Esophagus squamous epithelium (tissue), 5 donors: ENCODE results near the gene COL5A2. TPM values are rescaled to one million over a fixed set of nuclear protein-coding genes. Genes with fewer than 3 reads are reported as not detected.
A peak's percentile ranks its signal among the peaks of the same experiment; 100 is the strongest.

Experiments used
- DNase-seq: peaks from one replicate; lab custom pipeline; 2025; lab: John Stamatoyannopoulos, UW
- H3K27ac ChIP-seq, 4 donors: fragments of 200-600 bp; sonication (generic); one replicate each; pipeline ENCODE4 v1.5.1; 2016 to 2019; ENCODE audit warnings: mild to moderate bottlenecking in 1 of 4
- H3K27me3 ChIP-seq, 4 donors: fragments of 200-600 bp; sonication (generic); 1 replicate in 3 of 4; 2 replicates in 1 of 4; pipeline versions ENCODE4 v1.5.1 to v1.6.0; 2017 to 2021; ENCODE audit warnings: antibody characterized with exemption in 1 of 4
- H3K36me3 ChIP-seq, 3 donors: fragments of 200-600 bp; sonication (generic); one replicate each; pipeline ENCODE4 v1.5.1; 2016 to 2019
- H3K4me1 ChIP-seq, 3 donors: fragments of 200-600 bp; sonication (generic); one replicate each; pipeline ENCODE4 v1.5.1; 2017 to 2019
- H3K4me3 ChIP-seq, 4 donors: fragments of 200-600 bp; sonication (generic); 1 replicate in 3 of 4; 2 replicates in 1 of 4; pipeline ENCODE4 v1.5.1; 2016 to 2019; ENCODE audit warnings: mild to moderate bottlenecking in 2 of 4, moderate library complexity in 1 of 4
- H3K9me3 ChIP-seq, 3 donors: fragments of 200-600 bp; sonication (generic); one replicate each; pipeline ENCODE4 v1.5.1; 2016 to 2019
- CTCF ChIP-seq, 6 experiments: fragments of 450-650 bp in 4 of 6; fragments of 200-600 bp in 2 of 6; sonication (generic) in 2 of 6; IDR thresholded peaks; one replicate each; pipeline ENCODE4 v1.5.1; 2016 to 2019; ENCODE audit warnings: antibody characterized with exemption in 6 of 6, mild to moderate bottlenecking in 4 of 6, moderate library complexity in 4 of 6
- POLR2A ChIP-seq, 4 donors: fragments of 450-650 bp; IDR thresholded peaks; one replicate each; pipeline ENCODE4 v1.6.1; 2017; ENCODE audit warnings: antibody characterized with exemption in 4 of 4, mild to moderate bottlenecking in 4 of 4, moderate library complexity in 3 of 4
- WGBS, 2 donors: methylation state at CpG; one replicate each; pipeline ENCODE4 v1.1.5; 2018; 5-methylcytosine and 5-hydroxymethylcytosine counted together
- intact Hi-C: fragments of 100-400 bp; cut with DNase I; formaldehyde crosslinking; loops from one replicate; pipeline ENCODE4 v1.15.0; 2022
- total RNA-seq, 4 donors: library from RNA; depleted of rRNA; stranded (reverse); fragments of >200 nt; gene quantifications; one replicate each; pipeline ENCODE4 v1.1.0, GENCODE V29; 2016
- donor health status: DM: yes; HTN: yes; CAD: no.

Gene COL5A2
- total RNA-seq, 4 donors from 2014 or later = 5.6 to 34.3 (median 13.4) TPM

- intact Hi-C loops = no loop called here
- Histone ChIP-seq H3K4me3 (no peak overlapping the region), H3K9me3 (no peaks in the 10 kb centered on the region), H3K36me3 (peaks cover 0 to 53% (median 0%) of the 10 kb centered on the region in 3 donors), H3K27ac (no peak overlapping the region), H3K4me1 (no peaks in the 10 kb centered on the region), H3K27me3 (no peaks in the 10 kb centered on the region)
- 89 to 92% methylated on average over 4 of the region's 4 CpGs for WGBS, 2 donors
- DNase-seq = no peak
- TF ChIP-seq POLR2A (IDR thresholded peaks at IDR 0.05) = no peak
- no peak for TF ChIP-seq CTCF (IDR thresholded peaks at IDR 0.05)
These were observed 132.2 kb downstream of the COL5A2 start for GRCh38 chr2:189047171-189047888.

GRCh38 chr2:189046320-189046719, 133.2 kb downstream of the COL5A2 start:
- H3K4me3 ChIP-seq = no peak overlapping the region
- H3K27ac ChIP-seq = no peak overlapping the region
- H3K4me1 ChIP-seq = no peaks in the 10 kb centered on the region
- 34% methylated on average over 2 of the region's 2 CpGs for WGBS, 2 donors
- H3K36me3 ChIP-seq = peaks cover 0 to 49% (median 0%) of the 10 kb centered on the region in 3 donors
- DNase-seq = no peak
- no peaks in the 10 kb centered on the region for H3K9me3 ChIP-seq
- intact Hi-C loops = no loop called here
- no peak for TF ChIP-seq CTCF (IDR thresholded peaks at IDR 0.05)
- no peaks in the 10 kb centered on the region for H3K27me3 ChIP-seq

- no peaks in the 10 kb centered on the region for H3K4me1 ChIP-seq
- DNase-seq = no peak
- H3K27ac ChIP-seq = no peak overlapping the region
- no peaks in the 10 kb centered on the region for H3K27me3 ChIP-seq
- no peaks in the 10 kb centered on the region for H3K9me3 ChIP-seq
- 90 to 91% methylated on average over 3 of the region's 3 CpGs for WGBS, 2 donors
- TF ChIP-seq CTCF (IDR thresholded peaks at IDR 0.05) = no peak
- TF ChIP-seq POLR2A (IDR thresholded peaks at IDR 0.05) = no peak
- H3K4me3 ChIP-seq = no peak overlapping the region
- peaks cover 0 to 49% (median 0%) of the 10 kb centered on the region in 3 donors for H3K36me3 ChIP-seq
- intact Hi-C loops = no loop called here
These were observed 133.7 kb downstream of the COL5A2 start for GRCh38 chr2:189045836-189046235.

GRCh38 chr2:189037518-189037917, 142.0 kb downstream of the COL5A2 start:
- H3K27ac ChIP-seq = no peak overlapping the region
- TF ChIP-seq POLR2A (IDR thresholded peaks at IDR 0.05) (no peak), CTCF (IDR thresholded peaks at IDR 0.05) (no peak)
- H3K9me3 ChIP-seq = no peaks in the 10 kb centered on the region
- intact Hi-C loops = no loop called here
- H3K4me3 ChIP-seq = no peak overlapping the region
- peaks cover 0 to 63% (median 0%) of the 10 kb centered on the region in 3 donors for H3K36me3 ChIP-seq
- WGBS, 2 donors = 41 to 42% methylated on average over 1 of the region's 1 CpG
- H3K27me3 ChIP-seq = no peaks in the 10 kb centered on the region
- peaks cover 0 to 9% (median 0%) of the 10 kb centered on the region in 3 donors for H3K4me1 ChIP-seq
- no peak for DNase-seq

- peak overlapping the region in 2 of 4 donors; percentile 16 to 44 for H3K27ac ChIP-seq
- intact Hi-C loops = no loop called here
- 34 to 39% methylated on average over 3 of the region's 3 CpGs for WGBS, 2 donors
- H3K9me3 ChIP-seq = no peaks in the 10 kb centered on the region
- H3K36me3 ChIP-seq = no peaks in the 10 kb centered on the region
- H3K4me3 ChIP-seq = no peak overlapping the region
- H3K27me3 ChIP-seq = no peaks in the 10 kb centered on the region
- no peak for DNase-seq
- H3K4me1 ChIP-seq = peaks cover 0 to 11% (median 0%) of the 10 kb centered on the region in 3 donors
- TF ChIP-seq POLR2A (IDR thresholded peaks at IDR 0.05) = no peak
- TF ChIP-seq CTCF (IDR thresholded peaks at IDR 0.05) = no peak
These were observed 154.5 kb downstream of the COL5A2 start for GRCh38 chr2:189024901-189025618.
